Effector memory CD4-positive, alpha-beta T cell (primary cell): ENCODE results near the gene GRAMD1A.

ENCODE experiments used
- DNase-seq, 3 donors: peaks; one replicate each; pipeline ENCODE4 v3.0.0-alpha.2; 2020
- H3K27ac ChIP-seq: 2 replicates; pipeline ENCODE4 v1.7.0; 2013; ENCODE audit warnings: mild to moderate bottlenecking, low read length, moderate library complexity; ENCODE audit not compliant: insufficient read depth, poor library complexity, severe bottlenecking
- H3K27me3 ChIP-seq: replicated peaks from 2 replicates; pipeline ENCODE4 v1.7.0; 2013; ENCODE audit warnings: mild to moderate bottlenecking, low read length; ENCODE audit not compliant: insufficient read depth, control insufficient read depth, poor library complexity, severe bottlenecking
- H3K36me3 ChIP-seq: 2 replicates; pipeline ENCODE4 v1.7.0; 2013; ENCODE audit warnings: mild to moderate bottlenecking, low read length, moderate library complexity; ENCODE audit not compliant: control insufficient read depth, insufficient read depth
- H3K4me1 ChIP-seq: 2 replicates; pipeline ENCODE4 v1.7.0; 2013; ENCODE audit warnings: low read length, mild to moderate bottlenecking; ENCODE audit not compliant: control insufficient read depth, insufficient read depth, poor library complexity, severe bottlenecking
- H3K4me3 ChIP-seq: 2 replicates; pipeline ENCODE4 v1.7.0; 2013; ENCODE audit warnings: low read length, low read depth, mild to moderate bottlenecking; ENCODE audit not compliant: insufficient read depth, poor library complexity, severe bottlenecking
- H3K9me3 ChIP-seq: 2 replicates; pipeline ENCODE4 v1.7.0; 2013; ENCODE audit warnings: mild to moderate bottlenecking, low read length, moderate library complexity; ENCODE audit not compliant: control insufficient read depth

Gene GRAMD1A

GRCh38 chr19:35034588-35035382 lies 34.7 kb downstream of the GRAMD1A start:
- H3K9me3 ChIP-seq, result no peaks in the 10 kb centered on the region
- no peak overlapping the region for H3K4me3 ChIP-seq
- no peaks in the 10 kb centered on the region for H3K36me3 ChIP-seq
- no peaks in the 10 kb centered on the region for H3K27me3 ChIP-seq
- H3K4me1 ChIP-seq, result peaks cover 10% of the 10 kb centered on the region
- no peak for DNase-seq
- no peak overlapping the region for H3K27ac ChIP-seq

GRCh38 chr19:35037716-35038622 lies 37.8 kb downstream of the GRAMD1A start:
- Histone ChIP-seq H3K27ac (no peak overlapping the region), H3K4me3 (no peak overlapping the region), H3K9me3 (no peaks in the 10 kb centered on the region), H3K4me1 (peaks cover 20% of the 10 kb centered on the region), H3K36me3 (no peaks in the 10 kb centered on the region), H3K27me3 (no peaks in the 10 kb centered on the region)
- no peak for DNase-seq

DNA sequence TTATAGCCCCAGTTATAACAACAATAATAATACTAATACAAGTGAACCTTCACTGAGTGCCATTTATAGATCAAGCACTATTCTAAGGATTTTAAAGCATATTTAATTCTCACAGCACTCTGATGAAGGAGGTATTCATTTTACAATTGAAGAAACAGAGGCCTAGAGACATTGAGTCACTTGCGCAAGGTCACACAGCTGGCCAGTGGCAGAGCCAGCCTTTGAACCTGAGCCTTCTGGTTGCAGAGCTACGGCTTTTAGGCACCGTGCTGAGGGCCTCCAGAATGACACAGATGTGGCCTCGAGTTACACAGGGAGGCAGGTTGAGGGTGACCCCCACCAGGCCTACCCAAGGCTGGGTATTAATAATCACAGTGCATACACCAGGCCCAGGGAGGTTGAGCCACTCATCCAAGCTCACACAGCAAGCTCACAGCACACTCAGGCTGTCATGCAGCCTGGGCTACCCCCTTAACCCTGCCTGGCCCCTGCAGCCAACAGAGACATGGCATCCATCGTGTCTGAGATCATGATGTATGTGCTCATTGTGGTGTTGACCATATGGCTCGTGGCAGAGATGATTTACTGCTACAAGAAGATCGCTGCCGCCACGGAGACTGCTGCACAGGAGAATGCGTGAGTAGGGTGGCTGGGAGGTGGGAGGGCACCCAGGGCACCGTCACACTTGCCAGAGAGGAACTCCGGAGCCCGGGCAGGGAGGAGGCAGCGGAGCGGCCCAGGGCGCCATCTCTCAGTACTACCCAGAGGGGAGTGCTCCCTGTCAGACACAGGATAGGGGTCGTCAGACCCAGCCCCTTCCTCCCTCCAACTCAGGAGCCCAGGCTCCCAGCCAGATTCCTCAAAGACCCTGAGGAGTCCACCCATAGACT lies 38.7 kb downstream of the GRAMD1A start:
- DNase-seq, result no peak
- no peaks in the 10 kb centered on the region for H3K27me3 ChIP-seq
- H3K4me1 ChIP-seq, result peaks cover 20% of the 10 kb centered on the region
- H3K36me3 ChIP-seq, result no peaks in the 10 kb centered on the region
- H3K4me3 ChIP-seq, result no peak overlapping the region
- H3K9me3 ChIP-seq, result no peaks in the 10 kb centered on the region
- no peak overlapping the region for H3K27ac ChIP-seq

DNA sequence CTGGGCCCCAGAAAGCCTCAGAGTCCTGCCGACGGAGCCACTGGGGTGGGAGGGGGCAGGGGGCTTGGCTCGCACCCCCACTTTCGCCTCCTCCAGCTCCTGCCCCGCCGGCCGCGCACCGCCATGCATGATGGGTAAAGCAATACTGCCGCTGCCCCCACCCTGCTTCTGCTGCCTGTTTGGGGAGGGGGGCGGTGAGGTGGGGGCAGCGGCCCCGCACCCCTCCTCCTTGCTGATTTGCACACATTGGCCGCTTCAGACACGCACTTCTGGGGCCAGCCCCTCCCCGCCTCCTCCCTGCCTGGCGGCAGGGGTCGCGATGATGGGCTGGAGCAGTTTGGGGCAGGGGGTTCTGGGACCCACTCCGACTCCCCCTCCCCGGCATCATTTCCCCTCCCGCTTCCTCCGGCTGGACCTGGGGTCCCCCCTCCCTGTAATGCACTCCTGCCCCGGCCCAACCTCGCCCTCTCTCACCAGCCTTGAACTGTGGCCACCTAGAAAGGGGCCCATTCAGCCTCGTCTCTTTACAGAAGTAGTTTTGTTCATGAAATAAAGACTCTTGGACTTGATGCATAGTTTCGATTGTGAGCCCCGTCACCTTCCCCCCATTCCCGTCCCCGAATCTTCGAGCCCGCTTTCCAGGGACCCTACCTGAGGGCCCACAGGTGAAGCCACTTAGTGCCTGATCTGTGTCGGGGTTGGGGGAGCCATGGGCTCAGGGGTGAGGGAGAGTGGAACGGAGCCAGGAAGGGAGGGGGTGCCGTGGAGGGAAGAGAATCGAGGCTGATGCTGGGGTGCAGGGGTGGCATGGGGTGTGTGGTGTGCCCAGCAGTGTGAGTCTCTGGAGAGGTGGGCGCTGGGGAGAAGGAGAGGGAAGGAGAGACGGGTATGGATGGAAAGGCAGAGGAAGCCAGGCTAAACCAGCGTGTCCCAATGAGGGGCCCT lies 40.0 kb downstream of the GRAMD1A start:
- no peak overlapping the region for H3K27ac ChIP-seq
- H3K36me3 ChIP-seq, result no peaks in the 10 kb centered on the region
- DNase-seq, result no peak
- H3K27me3 ChIP-seq, result no peaks in the 10 kb centered on the region
- peak overlapping the region; percentile 53 for H3K4me3 ChIP-seq
- H3K4me1 ChIP-seq, result peaks cover 20% of the 10 kb centered on the region
- no peaks in the 10 kb centered on the region for H3K9me3 ChIP-seq

- Histone ChIP-seq H3K27ac (no peak overlapping the region), H3K9me3 (no peaks in the 10 kb centered on the region), H3K4me3 (peak overlapping the region; percentile 53), H3K27me3 (no peaks in the 10 kb centered on the region), H3K36me3 (no peaks in the 10 kb centered on the region), H3K4me1 (peaks cover 20% of the 10 kb centered on the region)
- no peak for DNase-seq
Measured at GRCh38 chr19:35040826-35041547, 40.9 kb downstream of the GRAMD1A start.

GRCh38 chr19:35041548-35042055 lies 41.5 kb downstream of the GRAMD1A start, which contains the start of gene HPN:
TSS of gene HPN (plus strand) at chr19:35041721. CDS start at chr19:35042507, 786 bp downstream.
- Histone ChIP-seq H3K27me3 (no peaks in the 10 kb centered on the region), H3K36me3 (no peaks in the 10 kb centered on the region), H3K4me1 (peaks cover 20% of the 10 kb centered on the region), H3K27ac (no peak within 1 kb of the TSS), H3K9me3 (no peaks in the 10 kb centered on the region), H3K4me3 (peak within 1 kb of the TSS; percentile 53)
- no peak for DNase-seq

DNA sequence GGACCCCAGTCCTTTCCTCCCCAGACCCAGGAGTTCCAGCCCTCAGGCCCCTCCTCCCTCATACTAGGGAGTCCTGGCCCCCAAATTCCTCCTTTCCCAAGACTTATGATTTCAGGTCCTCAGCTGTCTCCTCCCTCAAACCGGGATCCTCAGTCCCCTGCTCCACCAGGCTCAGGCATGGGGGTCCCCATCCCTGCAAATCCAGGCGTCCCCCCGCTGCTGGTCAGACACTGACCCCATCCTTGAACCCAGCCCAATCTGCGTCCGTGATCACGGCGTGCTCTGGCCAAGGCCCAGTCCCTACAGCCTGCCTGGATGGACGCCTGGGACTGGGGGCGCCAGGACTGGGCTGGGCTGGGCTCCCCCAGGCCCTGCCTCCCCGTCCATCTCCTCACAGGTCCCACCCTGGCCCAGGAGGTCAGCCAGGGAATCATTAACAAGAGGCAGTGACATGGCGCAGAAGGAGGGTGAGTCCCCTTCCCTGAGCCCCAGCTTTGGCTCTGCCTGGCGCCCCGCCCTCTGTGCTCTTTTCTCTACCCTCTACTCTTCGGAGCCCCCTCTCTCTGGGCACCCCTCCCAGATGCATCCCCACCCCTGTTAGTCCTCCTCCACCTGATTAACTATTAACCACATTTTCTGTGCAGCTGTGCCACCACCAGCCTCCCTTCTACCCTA lies 42.1 kb downstream of the GRAMD1A start:
- Histone ChIP-seq H3K27me3 (no peaks in the 10 kb centered on the region), H3K27ac (no peak overlapping the region), H3K9me3 (no peaks in the 10 kb centered on the region), H3K4me3 (no peak overlapping the region), H3K4me1 (peaks cover 20% of the 10 kb centered on the region), H3K36me3 (no peaks in the 10 kb centered on the region)
- DNase-seq, result no peak

GRCh38 chr19:35042954-35043604 lies 43.0 kb downstream of the GRAMD1A start:
- Histone ChIP-seq H3K27me3 (no peaks in the 10 kb centered on the region), H3K9me3 (no peaks in the 10 kb centered on the region), H3K4me3 (no peak overlapping the region), H3K4me1 (peaks cover 20% of the 10 kb centered on the region), H3K27ac (no peak overlapping the region), H3K36me3 (no peaks in the 10 kb centered on the region)
- DNase-seq, result no peak
